Measurements from ENCODE around the gene GALE.

- TF ChIP-seq CTCF (conservative IDR thresholded peaks at IDR 0.05; ENCODE audit: low read depth, low read length) (no peak), EZH2phosphoT487 (IDR thresholded peaks at IDR 0.05; ENCODE audit: borderline replicate concordance, low read length) (no peak), EZH2 (IDR thresholded peaks at IDR 0.05; ENCODE audit: low read length, unreplicated experiment) (no peak)
These were observed 25.4 kb upstream of the GALE start for GRCh38 chr1:23825762-23826522.
